Testis (tissue), 2 donors: Measurements from ENCODE around the gene AFAP1L2.

ENCODE experiments used
- CTCF ChIP-seq, 3 experiments: fragments of 450-650 bp in 2 of 3; fragments of 200-600 bp in 1 of 3; sonication (generic) in 1 of 3; IDR thresholded peaks; one replicate each; pipeline ENCODE4 v1.5.1; 2016 to 2019; ENCODE audit warnings: antibody characterized with exemption in 3 of 3, mild to moderate bottlenecking in 2 of 3, moderate library complexity in 1 of 3
- POLR2A ChIP-seq: fragments of 450-650 bp; IDR thresholded peaks from one replicate; pipeline ENCODE4 v1.6.1; 2017; ENCODE audit warnings: antibody characterized with exemption, mild to moderate bottlenecking, moderate library complexity

GRCh38 chr10:114335614-114336013 is 68.7 kb downstream of the AFAP1L2 start:
- TF ChIP-seq POLR2A (no peak), CTCF (IDR thresholded peaks at IDR 0.05) (no peak)
